ENCODE measurements around the gene SPAG9. TPM values are rescaled to one million over a fixed set of nuclear protein-coding genes. Genes with fewer than 3 reads are reported as not detected.

Gene SPAG9
- total RNA-seq, 2 donors from 2014 or later = 88.4 to 126 TPM

DNA sequence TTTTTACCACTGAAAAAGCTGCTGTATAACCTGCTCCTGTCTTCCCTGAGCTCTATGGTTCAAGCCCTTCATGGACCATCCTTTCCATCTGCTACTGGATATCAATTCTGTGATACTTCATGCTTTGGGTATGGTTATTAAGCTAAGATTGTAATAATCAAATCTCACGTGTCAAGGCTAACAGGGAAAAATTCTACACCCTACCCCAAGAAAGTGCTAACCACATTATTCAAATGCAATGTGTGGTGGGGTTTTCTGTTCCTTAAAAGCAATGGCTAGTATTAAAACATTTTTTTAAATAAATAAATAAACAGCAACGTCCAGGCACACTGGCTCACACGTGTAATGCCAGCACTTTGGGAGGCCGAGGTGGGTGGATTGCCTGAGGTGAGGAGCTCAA, 65.9 kb downstream of the SPAG9 start:
- no peak for DNase-seq (ENCODE audit: low spot score)
- intact Hi-C loops (cut with DNase I) = no loop called here

DNA sequence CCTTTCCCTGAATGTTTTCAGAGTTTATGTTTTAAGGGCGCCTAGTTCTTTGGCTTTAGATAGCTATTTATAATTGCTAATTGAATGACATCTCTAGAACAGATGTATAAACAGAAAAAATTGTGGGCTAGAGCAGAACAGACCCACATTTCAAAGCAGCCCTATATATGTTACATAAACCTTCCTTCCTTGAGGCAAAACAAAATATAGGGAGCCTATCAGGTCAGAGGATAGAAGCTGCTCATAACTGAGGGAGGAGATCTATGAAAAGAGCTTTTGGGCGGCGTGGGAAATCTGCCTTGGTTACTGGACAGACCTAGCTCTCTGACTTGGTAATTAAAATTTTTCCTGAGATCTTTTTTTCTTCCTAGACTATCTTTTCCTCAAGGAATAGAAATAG, 68.4 kb downstream of the SPAG9 start:
- intact Hi-C loops (cut with DNase I) = no loop called here
- no peak for DNase-seq (ENCODE audit: low spot score)

DNA sequence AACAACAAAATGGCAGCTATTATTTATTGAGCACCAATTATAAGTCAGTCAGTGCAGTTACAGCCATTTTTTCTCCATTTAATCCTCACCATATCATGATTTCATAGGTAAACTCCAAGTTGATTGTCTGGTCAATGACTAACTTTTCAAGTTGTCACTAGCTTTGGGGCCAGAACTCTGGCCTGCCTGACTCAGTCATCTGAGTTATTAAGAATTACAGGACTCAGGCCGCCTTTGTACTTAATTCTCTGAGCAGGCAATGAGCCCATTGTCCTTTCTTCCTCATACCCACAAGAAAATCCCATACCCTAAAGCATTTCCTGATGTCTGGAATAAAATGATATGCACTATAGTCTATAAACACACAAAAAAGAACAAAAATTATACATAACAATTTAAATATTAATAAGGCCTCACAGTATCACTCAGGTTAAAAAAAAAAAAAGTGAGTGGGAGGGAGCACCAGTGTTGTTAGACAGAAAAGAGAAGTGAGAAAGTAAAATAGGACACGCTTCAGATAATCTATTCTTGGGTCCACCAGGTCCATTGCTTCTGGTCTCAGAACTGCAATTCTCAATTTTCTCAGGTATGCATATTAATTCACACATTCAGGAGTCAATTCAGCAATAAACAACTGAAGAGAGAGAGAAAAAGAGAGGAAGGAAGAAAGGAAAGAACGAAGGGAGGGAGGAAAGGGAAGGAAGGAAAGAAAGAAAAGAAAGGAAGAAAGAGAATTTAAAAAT, 70.2 kb downstream of the SPAG9 start:
- DNase-seq (ENCODE audit: low spot score) = no peak
- intact Hi-C loops (cut with DNase I) = no loop called here

DNA sequence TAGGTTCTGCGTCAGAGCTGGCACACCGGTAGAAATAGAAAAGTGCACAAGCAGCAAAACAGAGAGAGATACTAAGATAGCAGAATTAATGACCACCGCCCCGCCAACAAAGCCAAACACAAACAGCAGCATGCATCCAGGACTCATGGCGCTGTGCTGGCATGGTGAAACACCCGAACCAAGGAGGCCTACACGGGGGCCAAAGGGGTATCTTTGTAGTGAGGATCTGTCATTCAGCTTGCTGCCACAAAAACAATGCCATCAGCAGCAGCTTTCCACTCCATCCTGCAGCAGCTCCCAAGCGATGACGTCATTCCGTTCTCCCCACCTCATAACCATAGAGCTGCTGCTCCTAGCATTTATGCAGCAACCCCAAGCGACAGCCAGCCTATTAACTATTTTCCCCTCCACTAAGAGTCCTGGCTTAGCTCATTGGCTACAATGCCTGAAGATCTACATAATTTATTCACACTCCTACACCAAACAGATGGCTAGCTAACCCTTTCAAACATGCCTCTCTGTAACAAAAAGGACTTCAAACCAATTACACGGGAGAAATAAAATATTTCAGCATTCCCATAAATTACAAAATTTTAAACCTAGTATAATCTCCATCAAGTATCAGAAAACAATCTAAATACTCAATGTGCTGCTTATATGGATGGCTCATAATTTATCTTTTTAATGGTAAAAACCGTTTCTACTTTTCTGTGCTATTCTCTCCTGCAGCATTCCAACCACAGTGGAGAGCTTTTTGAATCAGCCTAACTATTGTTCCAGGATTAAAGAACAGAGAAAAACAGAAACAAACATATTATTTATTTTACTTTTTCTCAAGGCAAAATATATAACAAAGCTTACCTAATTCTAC, 73.9 kb downstream of the SPAG9 start:
- DNase-seq (ENCODE audit: low spot score) = no peak
- intact Hi-C loops (cut with DNase I) = loop anchor here in 1 of 2 donors (10.0 kb wide), 1 partner anchor 62 kb away; no protein-coding TSS in a partner anchor

DNA sequence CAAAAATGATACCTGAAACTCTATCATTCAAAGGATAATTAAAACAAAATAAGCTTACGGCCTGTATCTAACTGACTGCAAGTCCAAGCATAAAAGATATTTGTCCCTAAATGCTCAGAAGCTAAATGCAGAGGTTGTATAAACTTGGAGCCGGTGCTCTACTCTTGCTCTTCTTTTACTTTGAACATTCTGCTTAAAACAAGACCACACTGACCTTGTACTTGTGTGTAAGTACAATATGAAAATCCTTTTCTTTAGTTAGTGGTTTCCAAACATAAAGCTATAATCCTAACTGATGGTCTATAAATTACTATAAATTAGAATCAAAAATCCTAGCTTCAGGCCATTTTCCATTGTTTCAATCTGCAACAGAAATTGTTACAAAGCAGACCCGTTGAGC, 74.6 kb downstream of the SPAG9 start:
- DNase-seq (ENCODE audit: low spot score) = no peak
- intact Hi-C loops (cut with DNase I) = loop anchor here in 1 of 2 donors (10.0 kb wide), 1 partner anchor 61 kb away; no protein-coding TSS in a partner anchor

DNA sequence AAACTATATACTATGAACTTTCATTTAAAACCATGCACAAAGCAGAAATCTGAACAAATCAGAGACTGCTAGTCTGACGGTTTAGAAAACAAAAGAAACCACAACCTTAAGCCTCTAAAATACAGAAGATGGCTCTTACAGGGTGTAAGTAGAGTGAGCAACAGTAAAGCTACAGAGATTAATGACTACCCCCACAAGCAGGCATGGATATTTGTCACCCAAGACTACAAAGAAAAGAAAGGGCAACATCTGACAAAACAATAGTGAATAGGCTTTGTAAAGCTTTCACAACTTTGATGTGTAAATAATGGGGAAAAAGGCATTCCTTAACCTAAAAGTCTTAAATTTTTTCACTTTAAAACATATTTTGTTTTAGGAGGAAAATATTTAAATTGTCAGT, 75.0 kb downstream of the SPAG9 start:
- intact Hi-C loops (cut with DNase I) = loop anchor here in 1 of 2 donors (10.0 kb wide), 1 partner anchor 61 kb away; no protein-coding TSS in a partner anchor
- DNase-seq (ENCODE audit: low spot score) = no peak

DNA sequence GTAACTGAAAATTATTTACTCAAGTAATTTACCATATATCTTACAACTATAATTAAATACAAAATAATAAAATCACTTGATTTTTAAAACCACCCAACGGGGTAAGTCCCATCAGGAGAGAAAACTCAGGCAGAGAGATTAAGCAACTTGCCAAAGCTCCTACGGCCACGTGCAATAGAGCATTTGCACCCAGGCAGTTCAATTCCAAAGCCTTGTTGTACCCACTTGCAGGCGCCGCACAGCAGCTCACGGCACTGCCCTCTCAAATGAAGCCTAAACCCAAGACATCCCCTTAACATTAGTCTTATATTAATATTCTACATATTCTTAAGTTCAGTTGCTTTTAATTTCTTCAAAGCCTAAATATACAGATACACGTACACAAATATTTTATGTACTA, 75.7 kb downstream of the SPAG9 start:
- intact Hi-C loops (cut with DNase I) = loop anchor here in 1 of 2 donors (10.0 kb wide), 1 partner anchor 60 kb away; no protein-coding TSS in a partner anchor
- DNase-seq (ENCODE audit: low spot score) = no peak

DNA sequence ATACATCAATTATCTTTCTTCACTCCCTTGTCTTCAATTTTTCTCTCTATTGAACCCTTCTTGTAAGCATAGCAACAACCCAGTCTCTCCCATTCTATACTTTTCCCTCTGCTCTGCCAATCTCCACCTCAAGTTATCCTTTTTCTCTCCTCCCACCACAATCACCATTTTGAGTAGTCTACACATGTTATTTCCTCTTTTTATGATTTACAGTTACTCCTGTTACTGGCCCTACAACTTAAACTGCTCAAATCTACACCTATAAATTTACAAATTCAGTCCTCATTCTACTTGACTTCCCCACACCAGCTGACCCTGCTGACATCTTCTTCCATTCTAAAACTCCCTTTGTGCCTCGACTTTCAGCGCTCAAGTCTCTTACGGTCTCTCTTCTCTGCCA, 84.6 kb downstream of the SPAG9 start:
- intact Hi-C loops (cut with DNase I) = no loop called here
- DNase-seq (ENCODE audit: low spot score) = no peak

DNA sequence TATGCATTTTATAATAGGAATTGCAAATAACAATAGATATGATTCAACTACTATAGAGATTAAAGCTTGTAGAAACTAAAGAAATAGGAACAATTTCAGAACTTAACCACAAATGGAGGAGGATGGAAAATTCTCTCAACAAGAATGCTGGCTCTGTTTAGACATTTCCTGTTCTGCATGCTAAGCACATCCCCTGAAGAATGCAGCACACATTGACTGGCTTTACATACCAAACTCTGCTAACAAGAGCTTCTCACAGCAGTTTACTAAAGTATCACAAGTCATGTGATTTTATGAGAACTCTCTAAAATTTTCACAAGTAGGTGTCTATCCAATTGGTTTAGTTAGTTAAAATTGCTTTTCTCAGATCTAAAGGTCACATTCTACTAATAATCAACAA, 85.2 kb downstream of the SPAG9 start:
- intact Hi-C loops (cut with DNase I) = no loop called here
- DNase-seq (ENCODE audit: low spot score) = no peak

DNA sequence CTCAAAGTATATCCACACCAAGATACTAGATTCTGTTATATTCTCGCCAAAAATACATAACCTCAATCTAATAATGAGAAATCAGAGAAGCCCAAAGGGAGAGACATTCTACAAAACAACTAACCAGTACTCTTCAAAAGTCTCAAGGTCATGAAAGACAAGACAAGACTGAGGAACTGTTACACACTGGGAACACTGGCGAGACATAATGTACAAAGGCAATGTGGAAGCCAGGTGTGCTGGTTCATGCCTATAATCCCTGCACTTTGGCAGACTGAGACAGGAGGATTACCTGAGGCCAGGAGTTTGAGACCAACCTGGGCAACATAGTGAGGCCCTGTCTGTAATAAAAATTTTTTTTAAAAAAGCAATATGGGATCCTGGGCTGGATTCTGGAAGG, 85.9 kb downstream of the SPAG9 start:
- intact Hi-C loops (cut with DNase I) = no loop called here
- DNase-seq (ENCODE audit: low spot score) = no peak

DNA sequence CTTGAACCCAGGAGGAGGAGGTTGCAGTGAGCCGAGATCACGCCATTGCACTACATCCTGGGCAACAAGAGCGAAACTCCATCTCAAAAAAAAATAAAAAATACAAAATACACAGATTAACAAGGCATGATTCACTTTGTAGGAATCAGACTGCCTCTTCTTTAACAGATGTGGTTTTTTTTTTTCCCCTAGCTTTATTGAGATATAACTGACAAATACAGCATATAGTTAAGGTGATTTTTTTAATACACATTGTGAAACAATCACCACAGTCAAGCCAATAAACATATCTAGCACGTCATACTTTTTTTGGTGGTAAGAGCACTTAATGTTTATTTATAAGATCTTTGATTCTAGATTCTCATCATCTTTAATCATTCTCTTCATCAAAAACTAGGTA, 87.8 kb downstream of the SPAG9 start:
- intact Hi-C loops (cut with DNase I) = no loop called here
- no peak for DNase-seq (ENCODE audit: low spot score)

DNA sequence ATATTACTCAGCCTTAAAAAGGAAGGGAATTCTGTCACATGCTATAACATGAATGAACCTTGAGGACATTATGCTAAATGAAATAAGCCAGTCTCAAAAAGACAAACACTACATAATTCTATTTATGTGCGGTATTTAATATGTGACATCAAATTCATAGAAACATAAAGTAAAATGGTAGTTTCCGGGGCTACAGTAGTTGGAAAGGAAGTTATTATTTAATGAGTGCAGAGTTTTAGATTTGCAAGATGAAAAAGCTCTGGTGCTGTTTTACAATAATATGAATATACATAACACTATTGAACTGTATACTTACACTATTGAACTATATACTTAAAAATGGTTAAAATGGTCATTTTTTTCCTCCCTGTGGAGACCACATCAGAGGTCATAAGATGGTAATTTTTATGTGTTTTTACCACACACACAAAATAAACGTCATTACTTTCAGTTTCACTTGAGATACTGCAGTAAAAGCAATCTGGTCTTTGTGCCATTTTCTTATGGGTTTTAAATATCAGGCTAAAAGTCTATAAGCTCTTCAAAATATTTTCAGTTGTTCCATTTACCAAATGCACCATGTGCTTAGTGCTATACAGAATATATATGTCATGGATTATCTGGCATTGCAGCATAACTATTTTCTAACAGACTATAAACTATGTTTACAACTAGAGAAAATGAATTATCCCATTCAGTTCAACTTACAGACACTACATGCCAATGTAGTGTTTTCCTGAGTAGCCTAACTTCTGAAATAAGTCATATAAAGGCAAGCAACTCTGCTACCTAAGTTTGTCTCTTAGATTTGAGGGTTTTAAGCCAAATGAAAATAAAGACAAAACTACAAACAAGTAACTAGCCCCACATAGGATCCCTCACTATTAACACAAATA, 90.9 kb downstream of the SPAG9 start:
- no peak for DNase-seq (ENCODE audit: low spot score)
- intact Hi-C loops (cut with DNase I) = no loop called here

DNA sequence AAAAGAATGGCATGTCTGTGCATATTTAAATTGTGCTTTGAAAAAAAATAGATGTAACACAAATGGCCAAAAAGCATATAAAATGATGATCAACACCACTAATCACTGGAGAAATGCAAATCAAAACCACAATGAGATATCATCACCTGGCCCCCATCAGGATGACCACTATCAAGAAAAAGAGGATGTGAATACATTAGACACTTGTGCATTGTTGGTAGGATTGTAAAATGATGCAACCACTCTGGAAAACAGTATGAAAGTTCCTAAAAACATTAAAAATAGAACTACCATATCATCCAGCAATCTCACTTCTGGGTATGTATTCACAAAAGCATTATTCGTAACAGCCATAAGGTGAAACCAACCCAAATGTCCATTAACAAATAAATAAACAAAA, 91.5 kb downstream of the SPAG9 start:
- intact Hi-C loops (cut with DNase I) = no loop called here

DNA sequence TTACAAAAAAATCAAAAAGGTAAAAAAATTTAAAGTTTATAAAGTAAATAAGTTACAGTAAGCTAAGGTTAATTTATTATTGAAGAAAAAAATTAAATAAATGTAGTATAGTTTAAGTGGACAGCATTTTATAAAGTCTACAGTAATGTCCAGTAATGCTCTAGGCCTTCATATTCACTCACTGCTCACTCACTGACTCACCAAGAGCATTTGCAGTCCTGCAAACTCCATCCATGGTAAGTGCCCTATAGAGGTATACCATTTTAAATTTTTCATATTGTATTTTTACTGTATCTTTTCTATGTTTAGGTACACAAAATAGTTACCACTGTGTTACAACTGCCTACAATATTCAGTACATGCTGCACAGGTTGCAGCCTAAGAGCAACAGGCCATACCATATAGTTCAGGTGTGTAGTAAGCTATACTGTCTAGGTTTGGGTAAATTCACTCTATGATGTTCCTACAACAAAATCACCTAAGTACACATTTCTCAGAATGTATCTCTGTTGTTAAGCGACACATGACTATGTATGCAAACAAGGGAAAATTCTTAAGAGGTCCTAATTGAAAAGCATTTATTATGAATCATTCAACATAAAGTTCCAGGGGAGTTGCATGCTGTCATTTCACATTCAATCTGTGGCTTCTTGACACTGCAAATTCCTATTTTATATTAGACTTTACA, 92.3 kb downstream of the SPAG9 start:
- no peak for DNase-seq (ENCODE audit: low spot score)
- intact Hi-C loops (cut with DNase I) = no loop called here

More for the DNA sequence above, 91.5 kb downstream of the SPAG9 start:
- no peak for DNase-seq (ENCODE audit: low spot score)

DNA sequence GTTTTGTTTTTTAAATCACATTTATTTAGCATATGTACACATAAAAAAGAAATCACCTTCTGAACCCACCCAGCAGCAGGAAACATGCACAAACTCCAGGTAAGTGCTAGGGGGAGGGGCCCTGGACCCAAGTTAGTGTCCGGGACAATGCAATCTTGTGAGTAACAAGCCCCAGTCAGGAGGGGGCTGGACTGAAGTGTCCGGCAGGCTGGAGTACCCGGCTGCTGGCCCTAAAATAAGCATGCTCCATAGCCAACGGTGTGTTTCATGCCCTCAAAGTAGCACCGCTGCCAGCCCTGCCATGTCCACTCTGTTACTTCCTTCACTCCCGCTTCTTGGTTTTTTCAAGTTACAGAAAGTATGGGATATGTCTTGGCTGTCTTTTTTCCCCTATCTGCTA, 102.1 kb downstream of the SPAG9 start:
- intact Hi-C loops (cut with DNase I) = loop anchor here in 1 of 2 donors (10.0 kb wide), 1 partner anchor 46 kb away; no protein-coding TSS in a partner anchor
- no peak for DNase-seq (ENCODE audit: low spot score)

DNA sequence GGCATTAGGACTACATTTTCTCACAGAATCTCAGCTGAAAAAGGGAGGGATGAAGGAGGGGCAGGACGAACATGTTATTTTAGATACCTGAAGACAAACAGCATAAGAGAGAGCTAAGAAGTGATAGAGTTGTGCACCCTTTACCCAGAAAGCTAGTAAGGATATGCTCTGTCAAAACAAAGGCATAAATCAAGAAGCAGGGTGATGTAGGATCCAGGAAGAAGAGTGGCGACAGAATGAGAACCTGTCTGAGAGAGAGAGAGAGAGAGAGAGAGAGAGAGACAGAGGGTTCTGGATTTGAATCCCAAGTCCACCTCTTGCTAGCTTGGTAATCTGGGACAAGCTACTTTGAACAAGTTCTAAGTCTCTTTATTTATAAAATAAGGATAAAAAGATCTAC, 103.4 kb downstream of the SPAG9 start:
- no peak for DNase-seq (ENCODE audit: low spot score)
- intact Hi-C loops (cut with DNase I) = loop anchor here in 1 of 2 donors (10.0 kb wide), 1 partner anchor 48 kb away; no protein-coding TSS in a partner anchor

DNA sequence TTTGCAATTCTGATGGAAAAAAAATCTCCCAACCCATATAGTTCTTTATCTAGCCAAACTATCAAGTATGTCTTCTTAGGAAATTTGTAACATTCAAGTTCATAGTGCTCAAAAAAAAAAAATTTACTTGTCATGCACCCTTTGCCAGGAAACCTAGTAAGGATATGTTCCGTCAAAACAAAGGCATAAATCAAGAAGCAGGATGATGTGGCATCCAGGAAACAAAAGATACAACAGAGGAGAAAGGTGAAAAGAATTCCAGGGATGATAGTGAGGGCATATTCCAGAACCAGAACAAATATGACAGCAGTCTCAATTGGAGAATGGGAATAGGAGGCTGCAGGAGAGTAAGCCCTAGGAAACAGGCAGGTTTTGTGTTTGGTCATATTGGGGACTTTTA, 104.6 kb downstream of the SPAG9 start:
- intact Hi-C loops (cut with DNase I) = loop anchor here in 1 of 2 donors (10.0 kb wide), 1 partner anchor 49 kb away; no protein-coding TSS in a partner anchor
- no peak for DNase-seq (ENCODE audit: low spot score)

DNA sequence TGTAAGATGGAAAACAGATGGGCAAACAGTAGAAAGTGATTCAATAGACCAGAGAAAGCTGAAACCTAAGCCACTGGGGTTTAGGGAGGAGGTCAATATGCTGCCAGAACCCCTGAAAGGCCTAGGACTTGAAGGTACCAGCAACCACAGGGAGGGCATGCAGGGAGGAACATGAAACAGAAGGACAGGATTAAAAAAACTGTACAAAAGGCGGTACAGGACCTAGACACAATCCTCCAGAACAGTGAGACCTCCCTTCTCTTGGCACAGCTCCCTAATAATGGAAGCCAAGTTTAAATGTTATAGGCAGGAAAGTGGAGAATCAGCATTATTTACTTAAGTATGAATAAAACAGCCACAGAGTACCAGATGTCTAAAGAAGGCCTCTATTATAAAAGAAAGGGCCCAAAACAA, 105.5 kb downstream of the SPAG9 start:
- intact Hi-C loops (cut with DNase I) = loop anchor here in 1 of 2 donors (10.0 kb wide), 1 partner anchor 50 kb away; no protein-coding TSS in a partner anchor
- DNase-seq (ENCODE audit: low spot score) = no peak

All from posterior vena cava (tissue), 2 donors.